Endometrium (tissue), 2 donors: ENCODE data around the gene NUAK1.
"Not testable (repeated sequence)": the region's sequence is repeated elsewhere in the genome, so short reads cannot be mapped to it uniquely, and the experiment has no call there.

Experiments used
- FAIRE-seq: peaks from 2 replicates; lab custom pipeline; 2012; peaks lifted over from hg19 to GRCh38; lab: Jason Lieb, UNC
- donor health status: control.
- donor health status: control.

The NUAK1 gene

DNA sequence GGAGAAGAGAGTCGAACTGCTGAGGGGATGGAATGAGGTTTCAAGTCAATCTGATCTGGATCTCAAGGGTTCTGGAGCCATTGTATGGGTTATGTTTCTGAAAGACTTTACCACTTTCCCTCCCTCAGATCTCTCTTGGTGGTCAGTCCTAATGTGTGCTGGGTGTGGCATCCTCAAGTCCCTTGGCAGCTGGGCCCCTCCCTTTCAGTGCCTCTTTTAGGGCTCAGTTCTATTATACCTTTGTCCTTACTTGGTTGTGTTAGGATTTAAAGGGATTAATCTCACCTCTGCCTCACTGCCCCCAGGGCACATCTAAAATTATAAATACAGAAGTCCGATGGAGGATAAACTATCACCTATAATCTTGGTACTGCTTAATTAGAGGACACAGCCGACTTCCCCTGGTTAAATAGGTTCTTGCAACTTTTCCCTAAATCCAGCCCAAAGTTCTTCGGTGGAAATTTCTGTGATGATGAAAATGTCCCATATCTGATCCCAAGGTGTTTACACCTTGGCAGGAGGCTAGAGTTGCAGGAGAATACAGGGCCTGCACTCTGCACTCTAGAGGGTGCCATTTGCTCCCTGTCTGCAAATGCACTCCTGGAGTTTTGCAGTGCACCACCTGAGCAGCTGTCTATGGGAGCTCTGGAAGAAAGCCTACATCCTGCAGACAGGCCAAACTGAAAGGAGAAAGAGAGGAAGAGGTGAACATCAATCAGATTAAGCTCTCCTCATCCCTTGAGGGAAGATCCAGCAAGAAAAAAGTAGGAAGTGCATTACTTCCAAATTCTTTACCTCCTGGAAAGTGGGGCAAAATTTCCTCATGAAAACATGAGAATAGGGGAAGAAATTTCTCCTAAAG is 106.8 kb downstream of the NUAK1 start:
- no peak for FAIRE-seq

DNA sequence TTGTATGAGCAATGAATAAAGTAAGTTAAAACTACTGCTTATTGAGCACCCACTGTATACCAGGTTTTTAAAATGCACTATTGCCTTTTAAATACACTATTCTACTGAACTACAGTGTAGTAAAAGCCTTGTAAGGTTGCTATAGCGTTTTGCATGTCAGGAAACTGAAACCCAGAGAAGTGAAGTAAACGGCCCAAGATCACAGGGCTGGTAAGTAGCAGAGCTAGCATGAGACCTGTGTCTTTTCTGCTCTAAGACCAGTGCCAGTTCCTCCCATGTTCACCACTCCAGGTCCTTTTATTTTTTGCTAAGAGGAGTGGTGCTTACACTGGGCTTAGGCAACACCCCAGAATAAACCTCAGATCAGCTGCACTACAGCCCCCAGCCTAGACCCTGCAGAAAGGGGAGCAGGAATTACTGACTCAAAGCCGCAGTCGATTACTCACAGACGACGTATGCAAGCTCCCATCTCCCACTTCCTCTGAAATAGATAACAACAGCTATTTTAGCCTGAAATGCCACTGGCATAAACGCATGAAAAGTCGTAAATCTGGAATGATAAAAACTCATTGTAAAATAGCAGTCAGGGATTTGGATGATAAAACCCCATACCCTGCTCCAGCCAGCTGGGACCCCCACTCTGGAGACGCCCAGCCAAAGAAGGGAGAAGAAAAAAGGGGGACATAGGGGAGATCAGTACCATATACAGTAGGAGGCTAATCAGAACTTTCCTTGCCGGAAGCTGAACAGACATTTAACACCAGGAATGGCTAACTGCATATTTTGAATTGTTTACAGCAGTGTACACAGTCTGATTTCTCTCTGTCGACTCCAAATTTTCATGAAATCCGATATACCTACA is 108.3 kb downstream of the NUAK1 start:
- no peak for FAIRE-seq

DNA sequence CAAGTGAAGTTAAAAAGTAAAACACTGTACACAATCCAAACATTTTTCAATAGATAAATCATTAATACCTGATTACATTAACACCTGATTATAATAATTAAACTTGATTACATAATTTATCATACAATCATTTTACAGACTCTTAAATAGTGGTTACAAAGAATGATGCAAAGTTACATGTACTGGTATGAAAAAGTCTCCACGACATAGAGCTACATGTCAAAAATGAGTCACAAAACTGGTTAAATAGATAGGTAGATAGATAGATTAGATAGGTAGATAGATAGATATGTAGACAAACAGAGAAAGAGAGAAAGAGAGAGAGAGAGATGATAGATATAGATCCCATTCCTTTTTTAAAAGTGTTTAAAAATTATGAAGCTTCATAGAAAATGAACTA is 109.2 kb downstream of the NUAK1 start:
- FAIRE-seq, result no peak

GRCh38 chr12:106027911-106028310 is 110.8 kb downstream of the NUAK1 start:
- no peak for FAIRE-seq

GRCh38 chr12:106027286-106027685 is 111.5 kb downstream of the NUAK1 start:
- no peak for FAIRE-seq

GRCh38 chr12:106025129-106025528 is 113.6 kb downstream of the NUAK1 start:
- no peak for FAIRE-seq

DNA sequence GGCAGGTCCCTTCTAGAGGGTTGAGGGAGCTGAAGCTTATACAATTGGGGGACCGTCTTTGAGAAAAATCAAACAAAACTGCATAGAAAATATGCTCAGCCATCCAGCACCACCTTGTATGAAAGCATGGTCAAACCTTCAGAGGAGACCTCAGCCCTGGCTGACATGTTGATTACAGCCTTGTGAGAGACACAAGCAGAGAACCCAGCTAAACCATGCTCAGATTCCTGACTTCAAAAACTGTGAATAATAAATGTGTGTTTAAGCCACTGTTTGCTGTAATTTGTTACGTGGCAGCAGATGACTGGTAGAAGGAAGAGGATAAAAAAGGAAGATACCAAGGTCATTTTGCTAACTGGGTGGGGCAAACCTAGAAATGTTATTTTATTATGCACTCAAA is 115.7 kb downstream of the NUAK1 start:
- no peak for FAIRE-seq

- no peak for FAIRE-seq
Measured at GRCh38 chr12:106022568-106023012, 116.2 kb downstream of the NUAK1 start.

- FAIRE-seq, result no peak
Measured at GRCh38 chr12:106021516-106021915, 117.2 kb downstream of the NUAK1 start.

DNA sequence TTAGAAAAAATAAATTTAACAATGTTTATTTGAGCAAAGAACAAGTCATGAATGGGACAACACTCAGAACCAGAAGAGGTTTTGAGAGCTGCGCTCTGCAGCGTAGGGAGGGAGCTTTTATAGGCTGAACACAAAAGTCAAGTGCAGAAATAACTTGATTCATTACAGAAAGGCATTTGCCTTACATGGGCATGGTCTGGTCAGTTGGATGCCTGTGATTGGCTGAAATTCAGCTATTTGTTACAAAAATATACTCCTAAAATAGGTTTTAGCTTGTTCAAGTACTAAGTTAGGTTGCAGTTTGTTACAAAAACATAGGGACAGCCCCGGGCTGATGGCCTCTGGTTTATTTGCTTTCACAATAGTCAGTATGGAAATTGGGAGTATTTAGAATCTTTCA is 118.0 kb downstream of the NUAK1 start:
- FAIRE-seq, result no peak

DNA sequence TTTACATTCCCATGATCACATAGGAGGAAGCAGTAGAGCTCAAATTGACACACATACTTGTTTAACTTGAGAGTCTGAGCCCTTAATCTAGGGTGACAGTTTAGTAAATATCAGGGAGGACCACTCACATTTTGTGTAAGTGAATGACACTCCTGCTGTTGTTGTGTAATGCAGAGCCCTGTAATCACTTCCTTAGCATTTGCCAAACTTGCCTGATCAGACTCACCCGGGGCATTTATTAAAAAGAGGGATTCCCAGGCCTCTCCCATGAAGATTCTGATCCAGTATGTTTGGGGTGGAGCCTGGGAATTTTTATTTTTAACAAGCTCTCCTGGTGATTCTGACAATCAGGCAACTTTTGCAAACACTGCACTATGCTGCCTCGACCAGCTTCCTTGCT is 119.6 kb downstream of the NUAK1 start:
- FAIRE-seq, result no peak

- FAIRE-seq, result no peak
Measured at GRCh38 chr12:106018286-106018685, 120.5 kb downstream of the NUAK1 start.

- not testable (repeated sequence) for FAIRE-seq
Measured at GRCh38 chr12:106016601-106017278, 122.0 kb downstream of the NUAK1 start.

- FAIRE-seq, result no peak
Measured at GRCh38 chr12:106015646-106016045, 123.1 kb downstream of the NUAK1 start.

DNA sequence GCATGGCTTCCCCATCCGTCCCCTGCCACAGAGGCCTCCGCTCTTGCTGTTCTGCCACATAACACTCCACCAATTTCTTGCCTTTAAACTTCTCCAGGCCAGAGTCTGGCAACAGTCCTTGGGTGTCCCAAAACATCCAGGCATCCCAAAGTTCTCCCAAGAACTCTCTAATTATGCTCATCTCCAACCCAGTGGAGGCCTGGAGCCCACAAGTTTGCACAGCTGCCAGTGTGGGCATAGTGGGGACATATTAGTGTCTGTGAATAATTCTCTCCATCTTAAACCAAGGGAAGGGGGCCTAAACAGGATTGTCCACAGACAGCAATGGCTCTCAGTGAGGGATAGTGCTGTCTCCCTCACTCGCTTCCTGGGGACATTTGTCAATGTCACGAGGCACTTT is 124.8 kb downstream of the NUAK1 start:
- FAIRE-seq, result no peak
